ENCODE data around the gene KRTAP5-9.
"Not testable (repeated sequence)": the region's sequence is repeated elsewhere in the genome, so short reads cannot be mapped to it uniquely, and the experiment has no call there.

The KRTAP5-9 gene

DNA sequence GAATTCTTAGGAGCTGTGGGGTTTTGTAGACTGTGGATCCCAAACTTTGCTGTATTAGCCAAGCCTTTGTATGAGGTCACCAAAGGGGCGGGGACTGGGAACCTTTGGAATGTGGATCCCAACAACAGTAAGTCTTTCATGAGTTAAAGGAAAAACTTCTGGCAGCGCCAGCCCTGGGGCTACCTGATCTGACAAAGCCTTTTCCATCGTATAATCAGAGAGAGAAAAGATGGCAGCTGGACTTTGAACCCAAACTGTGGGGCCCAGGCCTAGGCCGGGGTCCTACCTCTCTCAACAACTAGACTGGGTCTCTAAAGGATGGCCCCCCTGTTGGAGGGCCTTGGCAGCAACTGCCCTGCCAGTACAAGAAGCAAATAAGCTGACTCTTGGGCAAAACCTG, 40.1 kb downstream of the KRTAP5-9 start:
- not testable (repeated sequence) for DNase-seq

DNA sequence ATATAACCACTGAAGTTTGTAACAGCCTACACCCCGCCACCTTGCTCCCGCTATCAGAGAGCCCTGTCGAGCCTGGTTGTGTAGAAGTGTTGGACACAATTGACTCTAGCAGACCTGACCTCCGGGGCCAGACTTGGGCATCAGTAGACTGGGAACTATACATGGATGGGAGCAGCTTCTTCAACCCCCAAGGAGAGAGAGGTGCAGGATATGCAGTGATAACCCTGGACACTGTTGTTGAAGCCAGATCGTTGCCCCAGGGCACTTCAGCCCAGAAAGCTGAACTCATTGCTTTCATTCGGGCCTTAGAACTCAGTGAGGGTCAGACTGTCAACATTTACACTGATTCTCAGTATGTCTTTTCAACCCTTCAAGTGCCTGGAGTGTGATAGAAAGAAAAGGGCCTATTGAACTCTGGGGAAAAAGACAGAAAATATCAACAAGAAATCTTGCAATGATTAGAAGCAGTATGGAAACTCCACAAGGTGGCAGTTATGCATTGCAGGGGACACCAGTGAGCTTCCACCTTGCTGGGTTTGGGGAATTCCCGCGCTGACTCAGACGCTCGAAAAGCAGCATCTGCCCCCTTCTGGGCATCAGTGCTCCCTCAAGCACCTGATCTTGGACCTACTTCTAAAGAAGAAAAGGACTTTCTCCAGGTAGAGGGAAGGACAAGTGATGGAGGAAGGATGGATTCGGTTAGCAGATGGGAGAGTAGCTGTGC, 40.8 kb downstream of the KRTAP5-9 start:
- DNase-seq: not testable (repeated sequence)

DNA sequence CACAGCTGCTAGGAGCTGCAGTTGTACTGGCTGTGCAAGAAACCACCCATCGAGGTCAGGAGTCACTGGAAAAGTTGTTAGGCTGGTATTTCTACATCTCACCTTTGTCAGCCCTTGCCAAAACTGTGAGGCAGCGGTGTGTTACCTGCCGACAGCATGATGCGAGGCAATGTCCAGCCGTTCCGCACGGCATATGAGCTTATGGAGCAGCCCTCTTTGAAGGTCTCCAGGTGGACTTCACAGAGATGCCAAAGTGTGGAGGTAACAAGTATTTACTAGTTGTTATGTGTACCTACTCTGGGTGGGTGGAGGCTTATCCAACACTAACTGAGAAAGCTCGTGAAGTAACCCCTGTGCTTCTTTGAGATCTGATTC, 41.3 kb downstream of the KRTAP5-9 start:
- DNase-seq: not testable (repeated sequence)
